Testis (tissue), 3 donors: Measurements from ENCODE around the gene STARD5. TPM values are rescaled to one million over a fixed set of nuclear protein-coding genes. Genes with fewer than 3 reads are reported as not detected.

Source experiments
- DNase-seq: peaks from one replicate; pipeline ENCODE4 v3.0.0-alpha.2; 2019
- H3K27ac ChIP-seq, 2 donors: fragments of 200-600 bp; sonication (generic); one replicate each; pipeline ENCODE4 v1.5.1; 2019
- H3K27me3 ChIP-seq: fragments of 200-600 bp; sonication (generic); one replicate; pipeline ENCODE4 v1.5.1; 2019
- H3K36me3 ChIP-seq: fragments of 200-600 bp; sonication (generic); one replicate; pipeline ENCODE4 v1.5.1; 2017; ENCODE audit warnings: low read depth; ENCODE audit errors: missing control alignments
- H3K4me1 ChIP-seq: fragments of 200-600 bp; sonication (generic); one replicate; pipeline ENCODE4 v1.5.1; 2019
- H3K4me3 ChIP-seq, 2 donors: fragments of 200-600 bp; sonication (generic); one replicate each; pipeline ENCODE4 v1.5.1; 2017 to 2019
- H3K9me3 ChIP-seq: fragments of 200-600 bp; sonication (generic); one replicate; pipeline ENCODE4 v1.5.1; 2017
- CTCF ChIP-seq, 3 experiments: fragments of 450-650 bp in 2 of 3; fragments of 200-600 bp in 1 of 3; sonication (generic) in 1 of 3; IDR thresholded peaks; one replicate each; pipeline ENCODE4 v1.5.1; 2016 to 2019; ENCODE audit warnings: antibody characterized with exemption in 3 of 3, mild to moderate bottlenecking in 2 of 3, moderate library complexity in 1 of 3
- POLR2A ChIP-seq: fragments of 450-650 bp; IDR thresholded peaks from one replicate; pipeline ENCODE4 v1.6.1; 2017; ENCODE audit warnings: antibody characterized with exemption, mild to moderate bottlenecking, moderate library complexity
- WGBS, 2 donors: methylation state at CpG; one replicate each; pipeline ENCODE4 v1.1.5; 2018; 5-methylcytosine and 5-hydroxymethylcytosine counted together
- intact Hi-C: fragments of 100-400 bp; cut with DNase I; formaldehyde crosslinking; loops from one replicate; pipeline ENCODE4 v1.15.1; 2023; ENCODE audit warnings: low total_unique reads
- polyA plus RNA-seq: library from polyadenylated mRNA; stranded (reverse); fragments of 350-450 nt; fragmentation: Illumina TruSeq; extraction: RNeasy Lipid Tissue Mini Kit (QIAGEN cat#74804); gene quantifications from one replicate; pipeline ENCODE4 v1.2.3, GENCODE V29; 2014; ENCODE audit warnings: low read depth, low replicate concordance; ENCODE audit not compliant: insufficient read depth
- total RNA-seq, 2 donors: library from RNA; depleted of rRNA; stranded (reverse); fragments of >200 nt; gene quantifications; one replicate each; pipeline ENCODE4 v1.2.3, GENCODE V29; 2016

STARD5 gene
- total and polyA plus RNA-seq, 3 donors from 2014 or later: 8.7 to 16.2 (median 15.7) TPM

- Histone ChIP-seq H3K27ac (no peak overlapping the region), H3K9me3 (no peaks in the 10 kb centered on the region), H3K27me3 (no peaks in the 10 kb centered on the region), H3K4me1 (no peaks in the 10 kb centered on the region), H3K4me3 (no peak overlapping the region), H3K36me3 (no peaks in the 10 kb centered on the region)
- TF ChIP-seq CTCF (IDR thresholded peaks at IDR 0.05): no peak
- no peak for TF ChIP-seq POLR2A
- DNase-seq: no peak
- 75 to 78% methylated on average over 5 of the region's 5 CpGs for WGBS, 2 donors
- intact Hi-C loops: no loop called here
Observed at GRCh38 chr15:81284256-81285031, 39.5 kb downstream of the STARD5 start.

- H3K36me3 ChIP-seq: no peaks in the 10 kb centered on the region
- no peak for TF ChIP-seq POLR2A
- TF ChIP-seq CTCF (IDR thresholded peaks at IDR 0.05): no peak
Observed at GRCh38 chr15:81282911-81283310, 41.0 kb downstream of the STARD5 start.

GRCh38 chr15:81282606-81282895 lies 41.4 kb downstream of the STARD5 start:
- Histone ChIP-seq H3K4me1 (no peaks in the 10 kb centered on the region), H3K36me3 (no peaks in the 10 kb centered on the region), H3K4me3 (no peak overlapping the region), H3K9me3 (no peaks in the 10 kb centered on the region), H3K27ac (no peak overlapping the region), H3K27me3 (no peaks in the 10 kb centered on the region)
- TF ChIP-seq CTCF (IDR thresholded peaks at IDR 0.05) (no peak), POLR2A (no peak)
- intact Hi-C loops: no loop called here
- 92 to 96% methylated on average over 18 of the region's 18 CpGs for WGBS, 2 donors
- no peak for DNase-seq

More at GRCh38 chr15:81282911-81283310, 41.0 kb downstream of the STARD5 start:
- H3K4me1 ChIP-seq: no peaks in the 10 kb centered on the region
- DNase-seq: no peak
- H3K4me3 ChIP-seq: no peak overlapping the region
- WGBS, 2 donors: 91 to 100% methylated on average over 1 to 5 of the region's 5 CpGs
- H3K27me3 ChIP-seq: no peaks in the 10 kb centered on the region
- no peak overlapping the region for H3K27ac ChIP-seq
- intact Hi-C loops: no loop called here
- no peaks in the 10 kb centered on the region for H3K9me3 ChIP-seq

- H3K36me3 ChIP-seq: no peaks in the 10 kb centered on the region
- WGBS, 2 donors: 90 to 94% methylated on average over 12 of the region's 12 CpGs
- intact Hi-C loops: no loop called here
- no peaks in the 10 kb centered on the region for H3K4me1 ChIP-seq
- no peak for DNase-seq
- TF ChIP-seq CTCF (IDR thresholded peaks at IDR 0.05): no peak
- no peak for TF ChIP-seq POLR2A
- H3K4me3 ChIP-seq: no peak overlapping the region
- H3K27me3 ChIP-seq: no peaks in the 10 kb centered on the region
- H3K9me3 ChIP-seq: no peaks in the 10 kb centered on the region
- no peak overlapping the region for H3K27ac ChIP-seq
Observed at GRCh38 chr15:81281766-81282605, 42.0 kb downstream of the STARD5 start.
